Natural killer cell (primary cell): ENCODE measurements around the gene STIP1. TPM values are rescaled to one million over a fixed set of nuclear protein-coding genes. Genes with fewer than 3 reads are reported as not detected.
A peak's percentile ranks its signal among the peaks of the same experiment; 100 is the strongest.

Experiments
- ATAC-seq, 3 donors: fragments of 150-1000 bp in 2 of 3; fragments of 200-7000 bp in 1 of 3; cut with Tn5 transposase; 1 replicate in 1 of 3; 2 replicates in 2 of 3; pipeline ENCODE4 v1.10.0; 2021; ENCODE audit warnings: mild to moderate bottlenecking in 2 of 3, moderate library complexity in 2 of 3
- DNase-seq, 2 donors: peaks; one replicate each; pipeline versions ENCODE4 v3.0.0 to v3.0.0-alpha.2; 2013 to 2021; ENCODE audit warnings: mixed read lengths in 1 of 2
- H3K27ac ChIP-seq: one replicate; pipeline ENCODE4 v1.5.1; 2013; ENCODE audit warnings: mild to moderate bottlenecking, low read length
- H3K27me3 ChIP-seq: one replicate; pipeline ENCODE4 v1.6.1; 2013; ENCODE audit warnings: low read length; ENCODE audit not compliant: control insufficient read depth, insufficient read depth
- H3K36me3 ChIP-seq: one replicate; pipeline ENCODE4 v1.6.1; 2013; ENCODE audit warnings: low read length; ENCODE audit not compliant: control insufficient read depth, insufficient read depth
- H3K4me1 ChIP-seq: one replicate; pipeline ENCODE4 v1.6.1; 2013; ENCODE audit warnings: low read length; ENCODE audit not compliant: control insufficient read depth, insufficient read depth
- H3K4me3 ChIP-seq: one replicate; pipeline ENCODE4 v1.5.1; 2013; ENCODE audit warnings: low read length
- H3K9me3 ChIP-seq: one replicate; pipeline ENCODE4 v1.6.1; 2013; ENCODE audit warnings: low read length; ENCODE audit not compliant: control insufficient read depth, insufficient read depth
- H3K27ac Mint-ChIP-seq, 2 donors: one replicate each; pipeline ENCODE4 v1.8.0; 2022; ENCODE audit warnings: mild to moderate bottlenecking in 2 of 2, mixed read lengths in 2 of 2, moderate library complexity in 1 of 2
- H3K27me3 Mint-ChIP-seq, 2 donors: one replicate each; pipeline ENCODE4 v1.8.0; 2022; ENCODE audit warnings: low read depth in 2 of 2, mixed read lengths in 2 of 2
- H3K36me3 Mint-ChIP-seq: one replicate; pipeline ENCODE4 v1.8.0; 2022; ENCODE audit warnings: mixed read lengths
- H3K4me1 Mint-ChIP-seq, 2 donors: one replicate each; pipeline ENCODE4 v1.8.0; 2022; ENCODE audit warnings: mixed read lengths in 2 of 2
- H3K4me3 Mint-ChIP-seq: one replicate; pipeline ENCODE4 v1.8.0; 2022; ENCODE audit warnings: mild to moderate bottlenecking, moderate library complexity, mixed read lengths
- H3K9me3 Mint-ChIP-seq, 2 donors: one replicate each; pipeline ENCODE4 v1.8.0; 2022; ENCODE audit warnings: mixed read lengths in 2 of 2
- CTCF ChIP-seq: fragments of 200-600 bp; IDR thresholded peaks from one replicate; pipeline ENCODE4 v1.8.0; 2022; ENCODE audit warnings: antibody characterized with exemption
- WGBS: methylation state at CpG from one replicate; pipeline ENCODE4 v1.1.7; 2013; ENCODE audit warnings: missing lambda C conversion rate; ENCODE audit not compliant: insufficient coverage; 5-methylcytosine and 5-hydroxymethylcytosine counted together
- intact Hi-C: fragments of 100-400 bp; cut with micrococcal nuclease; formaldehyde crosslinking; loops from one replicate; pipeline ENCODE4 v1.14.2; 2022
- total RNA-seq, 4 donors: library from RNA; stranded (reverse); fragments of 120-200 nt in 1 of 4; gene quantifications; one replicate each; pipeline versions ENCODE4 v1.2.3 to v1.2.4, GENCODE V29; 2013 to 2022

STIP1 gene
- total RNA-seq, 3 donors from 2014 or later (not counting 1 experiment from before 2014, with no cell fraction given), result 80.9 to 110 (median 85.1) TPM

- Mint-ChIP-seq H3K9me3 (no peaks in the 10 kb centered on the region), H3K27ac (no peak overlapping the region), H3K4me3 (no peak overlapping the region), H3K4me1 (peaks cover 14 to 41% of the 10 kb centered on the region in 2 donors), H3K27me3 (no peaks in the 10 kb centered on the region), H3K36me3 (no peaks in the 10 kb centered on the region)
- Histone ChIP-seq H3K4me3 (no peak overlapping the region), H3K9me3 (no peaks in the 10 kb centered on the region), H3K36me3 (peaks cover 3% of the 10 kb centered on the region), H3K4me1 (peaks cover 58% of the 10 kb centered on the region), H3K27ac (no peak overlapping the region), H3K27me3 (no peaks in the 10 kb centered on the region)
- no peak for ATAC-seq
- intact Hi-C loops, result no loop called here
- 97% methylated on average over 4 of the region's 4 CpGs for WGBS
- no peak for DNase-seq
- no peak for TF ChIP-seq CTCF
Measured at GRCh38 chr11:64249038-64249437, 63.1 kb downstream of the STIP1 start.

- Histone ChIP-seq H3K36me3 (no peaks in the 10 kb centered on the region), H3K4me1 (peaks cover 54% of the 10 kb centered on the region), H3K27ac (no peak overlapping the region), H3K4me3 (no peak overlapping the region), H3K9me3 (no peaks in the 10 kb centered on the region), H3K27me3 (no peaks in the 10 kb centered on the region)
- DNase-seq (no peak), ATAC-seq (no peak)
- Mint-ChIP-seq H3K9me3 (no peaks in the 10 kb centered on the region), H3K4me1 (peaks cover 14 to 41% of the 10 kb centered on the region in 2 donors), H3K36me3 (no peaks in the 10 kb centered on the region), H3K4me3 (peak overlapping the region; percentile 40), H3K27ac (no peak overlapping the region), H3K27me3 (no peaks in the 10 kb centered on the region)
- intact Hi-C loops, result loop anchor here (2.0 kb wide), 1 partner anchor 19 kb away; no protein-coding TSS in a partner anchor
- no peak for TF ChIP-seq CTCF
- 83% methylated on average over 6 of the region's 8 CpGs for WGBS
Measured at GRCh38 chr11:64249563-64250414, 63.8 kb downstream of the STIP1 start.

GRCh38 chr11:64250415-64251015 is 64.5 kb downstream of the STIP1 start:
- DNase-seq, result no peak
- H3K36me3 Mint-ChIP-seq, result no peaks in the 10 kb centered on the region
- peak overlapping the region; percentile 77 for H3K4me3 Mint-ChIP-seq
- WGBS, result 27% methylated on average over 13 of the region's 13 CpGs
- intact Hi-C loops, result loop anchor here (1.0 to 2.0 kb wide), 2 partner anchors 18 to 51 kb away; no protein-coding TSS in a partner anchor
- H3K27ac Mint-ChIP-seq, result peak overlapping the region in 1 of 2 donors; percentile 18
- no peak for TF ChIP-seq CTCF
- no peak overlapping the region for H3K27ac ChIP-seq
- H3K36me3 ChIP-seq, result no peaks in the 10 kb centered on the region
- no peaks in the 10 kb centered on the region for H3K9me3 Mint-ChIP-seq
- no peak for ATAC-seq
- H3K9me3 ChIP-seq, result no peaks in the 10 kb centered on the region
- H3K4me1 ChIP-seq, result peaks cover 47% of the 10 kb centered on the region
- H3K4me3 ChIP-seq, result peak overlapping the region; percentile 41
- no peaks in the 10 kb centered on the region for H3K27me3 Mint-ChIP-seq
- H3K27me3 ChIP-seq, result no peaks in the 10 kb centered on the region
- H3K4me1 Mint-ChIP-seq, result peaks cover 14 to 36% of the 10 kb centered on the region in 2 donors
